OCI-LY3 (cell line): ENCODE results near the gene CELF5.
"Not testable (repeated sequence)": the region's sequence is repeated elsewhere in the genome, so short reads cannot be mapped to it uniquely, and the experiment has no call there.

Experiments used
- H2AFZ ChIP-seq: fragments of 200-600, 300-600 bp; shearing (Covaris generic); 2 replicates; pipeline ENCODE4 v1.6.0; 2014; ENCODE audit warnings: antibody characterized with exemption, low read depth, low read length
- H3K27ac ChIP-seq: fragments of 200-600, 300-600 bp; sonication (generic); 2 replicates; pipeline ENCODE4 v1.5.1; 2014; ENCODE audit warnings: mild to moderate bottlenecking, low read length, moderate library complexity, mixed read lengths
- H3K27me3 ChIP-seq: fragments of 200-600, 300-600 bp; sonication (generic); 2 replicates; pipeline ENCODE4 v1.6.1; 2014; ENCODE audit warnings: low read depth, low read length, mixed read lengths
- H3K36me3 ChIP-seq: fragments of 200-600, 300-600 bp; sonication (generic); replicated peaks from 2 replicates; pipeline ENCODE3; 2014; ENCODE audit warnings: low read depth, low read length, mixed read lengths
- H3K4me1 ChIP-seq: fragments of 300-600, 200-600 bp; sonication (generic); 2 replicates; pipeline ENCODE4 v1.6.1; 2014; ENCODE audit warnings: low read length, mixed read lengths
- H3K4me2 ChIP-seq: fragments of 200-600, 300-600 bp; sonication (generic); 2 replicates; pipeline ENCODE4 v1.6.1; 2014; ENCODE audit warnings: low read length, mixed read lengths
- H3K4me3 ChIP-seq: fragments of 300-600, 200-600 bp; sonication (generic); 2 replicates; pipeline ENCODE4 v1.5.1; 2014; ENCODE audit warnings: antibody characterized with exemption, mild to moderate bottlenecking, low read length, moderate library complexity
- H3K79me2 ChIP-seq: fragments of 300-600, 200-600 bp; shearing (Covaris generic); 2 replicates; pipeline ENCODE4 v1.6.1; 2014; ENCODE audit warnings: mild to moderate bottlenecking, low read length, mixed read lengths
- H3K9ac ChIP-seq: fragments of 300-600, 200-600 bp; shearing (Covaris generic); 2 replicates; pipeline ENCODE4 v1.6.0; 2014; ENCODE audit warnings: mild to moderate bottlenecking, low read length, moderate library complexity
- H3K9me3 ChIP-seq: fragments of 200-600, 300-600 bp; shearing (Covaris generic); 2 replicates; pipeline ENCODE4 v1.6.1; 2014; ENCODE audit warnings: low read length, mixed read lengths; ENCODE audit not compliant: insufficient read depth
- H4K20me1 ChIP-seq: fragments of 200-600, 300-600 bp; sonication (generic); 2 replicates; pipeline ENCODE4 v1.6.1; 2016; ENCODE audit warnings: low read length, mixed read lengths; ENCODE audit not compliant: insufficient read depth
- CTCF ChIP-seq: fragments of 200-600, 300-600 bp; sonication (generic); IDR thresholded peaks from 2 replicates; pipeline ENCODE4 v1.5.1; 2014; ENCODE audit warnings: antibody characterized with exemption, low read length, low read depth
- EZH2phosphoT487 ChIP-seq: fragments of 200-600 bp; shearing (Covaris generic); IDR thresholded peaks from 2 replicates; pipeline ENCODE4 v1.6.1; 2018; ENCODE audit warnings: antibody characterized with exemption, mixed run types, low read depth

The CELF5 gene

DNA sequence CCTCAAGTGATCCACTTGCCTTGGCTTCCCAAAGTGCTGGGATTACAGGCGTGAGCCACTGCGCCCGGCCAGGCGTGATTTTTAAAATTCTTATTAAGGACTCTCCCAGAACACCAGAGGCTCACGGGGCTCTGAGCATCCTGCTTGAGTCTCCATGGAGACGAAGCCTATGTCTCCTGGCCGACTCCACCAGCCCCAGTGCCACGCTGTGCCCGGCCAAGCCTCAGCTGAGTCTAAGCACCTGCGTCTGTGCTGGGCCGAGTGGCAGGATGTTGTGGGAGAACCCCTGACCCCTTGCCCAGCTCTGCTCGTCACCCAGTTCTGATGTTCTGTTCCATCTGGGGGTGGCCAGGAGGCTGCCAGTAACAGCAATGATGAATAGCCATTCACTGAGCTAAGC, 3.9 kb upstream of the CELF5 start:
- no peak overlapping the region for H2AFZ ChIP-seq
- no peak overlapping the region for H3K27ac ChIP-seq
- no peak for TF ChIP-seq CTCF
- no peak for TF ChIP-seq EZH2phosphoT487
- H3K9ac ChIP-seq = no peak overlapping the region
- no peak overlapping the region for H3K4me2 ChIP-seq
- H3K36me3 ChIP-seq = peaks cover 3% of the 10 kb centered on the region
- H3K9me3 ChIP-seq = no peaks in the 10 kb centered on the region
- no peaks in the 10 kb centered on the region for H4K20me1 ChIP-seq
- H3K4me3 ChIP-seq = no peak overlapping the region
- H3K4me1 ChIP-seq = no peaks in the 10 kb centered on the region
- H3K79me2 ChIP-seq = no peaks in the 10 kb centered on the region
- H3K27me3 ChIP-seq = 0 out of 2 replicates have a peak, but pooled peaks cover under 1% of the 10 kb centered on the region

DNA sequence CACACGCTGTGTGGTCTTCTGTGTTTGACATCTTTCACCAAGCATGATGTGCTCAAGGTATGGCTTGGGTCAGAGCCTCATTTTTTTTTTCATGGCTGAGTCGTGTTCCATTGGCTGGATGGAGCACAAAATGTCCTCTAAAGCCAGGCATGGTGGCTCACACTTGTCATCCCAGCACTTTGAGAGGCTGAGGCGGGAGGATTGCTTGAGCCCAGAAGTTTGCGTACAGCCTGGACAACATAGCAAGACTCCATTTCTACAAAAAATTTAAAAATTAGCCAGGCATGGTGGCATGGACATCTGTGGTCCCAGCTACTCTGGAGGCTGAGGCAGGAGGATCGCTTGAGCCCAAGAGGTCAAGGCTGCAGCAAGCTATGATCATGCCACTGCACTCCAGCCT, 2.9 kb upstream of the CELF5 start:
- not testable (repeated sequence) for H3K9me3 ChIP-seq, H3K79me2 ChIP-seq, H2AFZ ChIP-seq, H3K4me2 ChIP-seq, H3K4me1 ChIP-seq, H4K20me1 ChIP-seq, H3K9ac ChIP-seq, H3K36me3 ChIP-seq, H3K27ac ChIP-seq, H3K4me3 ChIP-seq, H3K27me3 ChIP-seq

GRCh38 chr19:3222709-3223108, 1.8 kb upstream of the CELF5 start:
- H3K27ac ChIP-seq = no peak overlapping the region
- H2AFZ ChIP-seq = no peak overlapping the region
- no peaks in the 10 kb centered on the region for H3K36me3 ChIP-seq
- no peaks in the 10 kb centered on the region for H3K79me2 ChIP-seq
- H4K20me1 ChIP-seq = no peaks in the 10 kb centered on the region
- no peaks in the 10 kb centered on the region for H3K9me3 ChIP-seq
- H3K4me3 ChIP-seq = no peak overlapping the region
- no peak for TF ChIP-seq EZH2phosphoT487
- TF ChIP-seq CTCF = no peak
- H3K9ac ChIP-seq = no peak overlapping the region
- H3K4me2 ChIP-seq = no peak overlapping the region
- peaks cover 14% of the 10 kb centered on the region for H3K27me3 ChIP-seq
- H3K4me1 ChIP-seq = no peaks in the 10 kb centered on the region

GRCh38 chr19:3225169-3225485, 666 bp downstream of the CELF5 start:
- Histone ChIP-seq H3K4me1 (no peaks in the 10 kb centered on the region), H3K4me2 (no peak overlapping the region), H3K9me3 (no peaks in the 10 kb centered on the region), H3K27ac (no peak overlapping the region), H3K36me3 (no peaks in the 10 kb centered on the region), H2AFZ (no peak overlapping the region), H3K9ac (no peak overlapping the region), H3K79me2 (no peaks in the 10 kb centered on the region), H3K27me3 (peaks cover 19% of the 10 kb centered on the region), H4K20me1 (no peaks in the 10 kb centered on the region), H3K4me3 (no peak overlapping the region)
- no peak for TF ChIP-seq CTCF
- TF ChIP-seq EZH2phosphoT487 = no peak

- Histone ChIP-seq H3K9ac (no peak overlapping the region), H3K4me2 (no peak overlapping the region), H4K20me1 (no peaks in the 10 kb centered on the region), H3K79me2 (no peaks in the 10 kb centered on the region), H3K4me1 (no peaks in the 10 kb centered on the region), H3K9me3 (no peaks in the 10 kb centered on the region), H3K27me3 (peaks cover 19% of the 10 kb centered on the region), H3K36me3 (no peaks in the 10 kb centered on the region), H2AFZ (no peak overlapping the region), H3K4me3 (no peak overlapping the region), H3K27ac (no peak overlapping the region)
- TF ChIP-seq EZH2phosphoT487 = no peak
- TF ChIP-seq CTCF = no peak
Measured at GRCh38 chr19:3225677-3226093, 1.2 kb downstream of the CELF5 start.
